ENCODE data around the gene ANKMY1. TPM values are rescaled to one million over a fixed set of nuclear protein-coding genes. Genes with fewer than 3 reads are reported as not detected.

The ANKMY1 gene
- total and polyA plus RNA-seq, 3 donors from 2014 or later = 57.3 to 92.5 (median 75.7) TPM

DNA sequence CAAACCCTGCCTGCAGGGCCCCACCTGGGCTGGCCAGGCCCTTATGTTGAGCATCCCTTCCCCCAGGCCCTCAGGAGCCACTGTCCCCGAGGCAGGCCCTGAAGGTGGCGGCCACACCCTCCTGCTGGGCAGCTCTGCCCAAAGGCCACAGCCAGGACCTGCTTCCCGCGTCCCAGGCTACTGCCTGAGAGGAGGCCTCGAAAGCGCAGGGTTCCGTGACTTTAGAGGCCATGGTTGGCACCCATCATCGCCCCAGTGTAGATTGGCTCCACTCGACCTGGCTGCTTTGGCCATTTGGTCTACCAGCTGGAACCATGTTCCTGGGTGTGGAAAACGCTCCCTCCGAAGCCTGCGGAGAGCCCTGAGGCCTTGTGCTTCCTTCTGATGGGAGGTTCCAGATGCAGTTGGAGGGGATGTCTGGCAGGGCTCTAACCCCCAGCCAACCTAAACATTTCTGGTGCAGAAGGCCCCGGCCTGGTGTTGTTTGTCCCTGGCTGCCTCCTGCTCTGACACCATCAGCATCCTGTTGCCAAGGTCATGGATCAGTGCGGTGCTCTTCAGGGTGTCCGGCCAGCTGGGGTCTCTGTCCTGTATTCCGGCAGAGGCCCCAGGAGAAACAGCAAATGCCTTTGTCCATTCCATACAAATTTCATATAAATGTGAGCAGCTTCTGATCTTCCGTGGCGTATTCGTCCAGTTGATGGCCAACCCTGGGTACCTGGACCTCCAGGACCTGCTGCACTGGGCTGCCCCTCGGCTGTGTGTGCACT is 43.5 kb upstream of the ANKMY1 start:
- Histone ChIP-seq H3K36me3 (ENCODE audit: low read depth, missing control alignments) (no peaks in the 10 kb centered on the region), H3K27ac (no peak overlapping the region), H3K4me1 (peaks cover 13% of the 10 kb centered on the region), H3K9me3 (no peaks in the 10 kb centered on the region), H3K27me3 (no peaks in the 10 kb centered on the region), H3K4me3 (no peak overlapping the region)
- WGBS, 2 donors = 61 to 88% methylated on average over 10 to 20 of the region's 20 CpGs
- DNase-seq = no peak
- TF ChIP-seq POLR2A (IDR thresholded peaks at IDR 0.05) = no peak
- TF ChIP-seq, protein P1, sequence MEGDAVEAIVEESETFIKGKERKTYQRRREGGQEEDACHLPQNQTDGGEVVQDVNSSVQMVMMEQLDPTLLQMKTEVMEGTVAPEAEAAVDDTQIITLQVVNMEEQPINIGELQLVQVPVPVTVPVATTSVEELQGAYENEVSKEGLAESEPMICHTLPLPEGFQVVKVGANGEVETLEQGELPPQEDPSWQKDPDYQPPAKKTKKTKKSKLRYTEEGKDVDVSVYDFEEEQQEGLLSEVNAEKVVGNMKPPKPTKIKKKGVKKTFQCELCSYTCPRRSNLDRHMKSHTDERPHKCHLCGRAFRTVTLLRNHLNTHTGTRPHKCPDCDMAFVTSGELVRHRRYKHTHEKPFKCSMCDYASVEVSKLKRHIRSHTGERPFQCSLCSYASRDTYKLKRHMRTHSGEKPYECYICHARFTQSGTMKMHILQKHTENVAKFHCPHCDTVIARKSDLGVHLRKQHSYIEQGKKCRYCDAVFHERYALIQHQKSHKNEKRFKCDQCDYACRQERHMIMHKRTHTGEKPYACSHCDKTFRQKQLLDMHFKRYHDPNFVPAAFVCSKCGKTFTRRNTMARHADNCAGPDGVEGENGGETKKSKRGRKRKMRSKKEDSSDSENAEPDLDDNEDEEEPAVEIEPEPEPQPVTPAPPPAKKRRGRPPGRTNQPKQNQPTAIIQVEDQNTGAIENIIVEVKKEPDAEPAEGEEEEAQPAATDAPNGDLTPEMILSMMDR (IDR thresholded peaks at IDR 0.05) = no peak
- intact Hi-C loops (cut with DNase I; ENCODE audit: low total_unique reads) = no loop called here

- no peak overlapping the region for H3K27ac ChIP-seq
- H3K9me3 ChIP-seq = no peaks in the 10 kb centered on the region
- peaks cover 20% of the 10 kb centered on the region for H3K4me1 ChIP-seq
- no peak for DNase-seq
- 97 to 98% methylated on average over 13 to 16 of the region's 16 CpGs for WGBS, 2 donors
- no peaks in the 10 kb centered on the region for H3K36me3 ChIP-seq (ENCODE audit: low read depth, missing control alignments)
- H3K4me3 ChIP-seq = no peak overlapping the region
- TF ChIP-seq, protein P1 (IDR thresholded peaks at IDR 0.05) = no peak
- TF ChIP-seq POLR2A (IDR thresholded peaks at IDR 0.05) = no peak
- no peaks in the 10 kb centered on the region for H3K27me3 ChIP-seq
- intact Hi-C loops (cut with DNase I; ENCODE audit: low total_unique reads) = no loop called here
Observed at GRCh38 chr2:240600451-240600961, 42.7 kb upstream of the ANKMY1 start.

- no peak for DNase-seq
- H3K4me3 ChIP-seq = no peak overlapping the region
- H3K9me3 ChIP-seq = no peaks in the 10 kb centered on the region
- TF ChIP-seq, protein P1 (IDR thresholded peaks at IDR 0.05) = no peak
- TF ChIP-seq POLR2A (IDR thresholded peaks at IDR 0.05) = no peak
- intact Hi-C loops (cut with DNase I; ENCODE audit: low total_unique reads) = no loop called here
- H3K27ac ChIP-seq = no peak overlapping the region
- no peaks in the 10 kb centered on the region for H3K36me3 ChIP-seq (ENCODE audit: low read depth, missing control alignments)
- peaks cover 27% of the 10 kb centered on the region for H3K4me1 ChIP-seq
- H3K27me3 ChIP-seq = no peaks in the 10 kb centered on the region
- WGBS, 2 donors = 93 to 96% methylated on average over 9 to 11 of the region's 11 CpGs
Observed at GRCh38 chr2:240599141-240599583, 41.4 kb upstream of the ANKMY1 start.

DNA sequence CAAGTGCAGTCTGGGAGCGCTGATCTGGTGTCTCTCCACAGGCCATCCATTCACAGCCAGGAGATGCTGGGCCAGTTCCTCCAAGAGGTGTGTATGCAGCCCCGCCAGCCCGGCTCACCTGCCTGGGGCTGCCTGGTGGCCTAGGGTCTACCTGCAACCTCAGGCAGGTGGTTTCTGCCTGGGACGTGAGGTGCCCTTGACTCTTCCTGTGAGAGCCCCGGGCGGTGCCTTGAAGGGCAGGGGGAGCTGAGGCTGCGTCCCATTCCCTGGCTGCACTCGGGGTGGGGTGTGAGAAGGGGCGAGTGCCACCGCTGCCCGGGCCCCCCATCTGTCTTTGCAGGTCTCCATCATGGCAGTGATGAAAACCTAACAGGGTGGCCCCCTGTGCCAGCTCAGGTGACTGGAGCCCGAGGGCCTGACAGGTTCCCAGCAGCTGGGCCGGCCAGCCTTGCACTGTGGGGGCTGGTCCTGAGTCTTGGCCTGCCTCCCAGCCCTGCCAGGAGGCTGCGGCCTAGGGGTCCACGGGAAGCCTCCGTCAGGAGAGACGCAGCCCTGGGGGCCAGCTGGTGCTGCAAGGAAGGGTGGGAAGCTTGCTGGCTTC is 40.6 kb upstream of the ANKMY1 start:
- no peak overlapping the region for H3K27ac ChIP-seq
- H3K4me1 ChIP-seq = peaks cover 22% of the 10 kb centered on the region
- TF ChIP-seq, protein P1 (IDR thresholded peaks at IDR 0.05) = no peak
- no peak for TF ChIP-seq POLR2A (IDR thresholded peaks at IDR 0.05)
- WGBS, 2 donors = 92 to 93% methylated on average over 7 to 13 of the region's 17 CpGs
- H3K4me3 ChIP-seq = no peak overlapping the region
- no peaks in the 10 kb centered on the region for H3K27me3 ChIP-seq
- DNase-seq = no peak
- no peaks in the 10 kb centered on the region for H3K9me3 ChIP-seq
- no peaks in the 10 kb centered on the region for H3K36me3 ChIP-seq (ENCODE audit: low read depth, missing control alignments)
- intact Hi-C loops (cut with DNase I; ENCODE audit: low total_unique reads) = no loop called here

Measured in testis (tissue), 3 donors.